COR-L47 (cell line): ENCODE results near the gene VASN.

Source experiments
- DNase-seq: peaks from one replicate; lab custom pipeline; 2025; lab: John Stamatoyannopoulos, UW

VASN gene

GRCh38 chr16:4426021-4426684, 54.5 kb downstream of the VASN start:
- DNase-seq: no peak

GRCh38 chr16:4426722-4427372, 55.2 kb downstream of the VASN start:
- no peak for DNase-seq

- DNase-seq: no peak
Measured at GRCh38 chr16:4428500-4428899, 56.9 kb downstream of the VASN start.

- no peak for DNase-seq
Measured at GRCh38 chr16:4431023-4431422, 59.4 kb downstream of the VASN start.
